Fibroblast of peridontal ligament (primary cell): Measurements from ENCODE around the gene ALOX15B.

Experiments
- DNase-seq: peaks from one replicate; pipeline ENCODE4 v3.0.0-alpha.2; 2010; ENCODE audit errors: extremely low read depth

Gene ALOX15B

DNA sequence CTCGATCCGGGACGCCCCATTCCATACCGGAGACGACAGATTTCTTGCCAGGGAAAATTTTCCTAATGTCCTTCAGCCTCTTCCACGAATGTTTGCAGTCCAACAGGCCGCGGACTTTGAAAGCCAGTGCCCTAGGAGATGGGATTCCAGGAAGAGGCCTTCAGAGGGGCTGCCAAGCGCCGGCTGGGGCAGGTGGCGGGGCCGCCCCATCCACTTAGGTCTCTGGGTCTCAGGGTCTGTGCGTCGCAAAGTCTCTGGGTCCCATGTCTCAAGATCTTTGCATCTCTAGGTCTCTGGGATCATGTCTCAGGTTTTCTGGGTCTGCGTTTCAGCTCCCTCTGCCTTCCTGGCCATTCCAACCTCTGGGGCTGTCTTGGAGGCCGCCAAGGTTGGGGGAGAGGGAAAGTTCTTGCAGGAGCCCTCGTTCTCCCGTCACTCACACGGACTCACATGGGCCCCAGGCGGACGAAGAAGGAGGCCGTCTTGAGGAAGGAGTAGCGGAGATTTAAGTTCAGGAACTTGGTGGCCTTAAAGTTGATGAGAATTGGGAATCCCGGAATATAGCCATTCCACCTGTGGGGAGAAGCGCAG is 41.4 kb downstream of the ALOX15B start:
- no peak for DNase-seq

DNA sequence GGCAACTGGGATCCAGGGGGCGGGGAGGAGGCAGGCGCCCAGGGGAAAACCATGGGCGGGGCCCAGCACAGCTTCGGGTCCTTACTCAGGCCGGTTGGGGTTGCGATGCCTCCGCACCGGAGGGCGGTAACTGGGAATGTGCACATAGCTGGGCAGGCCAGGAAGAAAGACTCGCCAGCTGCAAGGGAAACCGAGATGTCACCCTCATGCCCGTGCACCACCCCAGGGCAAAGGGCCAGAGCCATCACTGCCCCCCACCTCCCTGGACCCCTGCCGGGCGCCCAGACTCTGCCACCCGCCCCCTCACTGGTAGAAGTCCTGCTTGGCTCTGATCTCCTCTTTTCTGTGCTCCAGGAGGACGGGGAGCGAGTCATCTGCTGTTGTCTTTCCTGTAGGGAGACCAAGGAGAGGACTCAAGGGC is 42.0 kb downstream of the ALOX15B start:
- no peak for DNase-seq

DNA sequence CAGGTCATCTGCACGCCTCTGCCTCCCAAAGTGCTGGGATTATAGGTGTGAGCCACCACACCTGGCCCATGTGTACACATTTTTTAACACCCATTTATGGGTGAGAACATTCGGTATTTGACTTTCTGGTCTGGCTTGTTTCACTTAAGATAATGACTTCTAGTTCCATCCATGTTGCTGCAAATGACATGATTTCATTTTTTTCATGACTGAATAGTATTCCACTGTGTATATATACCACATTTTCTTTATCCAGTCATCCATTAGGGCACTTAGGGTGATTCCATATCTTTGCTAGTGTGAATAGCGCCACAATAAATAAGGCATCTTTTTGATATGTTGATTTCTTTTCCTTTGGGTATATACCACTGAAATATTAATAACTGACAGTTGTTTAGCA is 43.0 kb downstream of the ALOX15B start:
- no peak for DNase-seq

DNA sequence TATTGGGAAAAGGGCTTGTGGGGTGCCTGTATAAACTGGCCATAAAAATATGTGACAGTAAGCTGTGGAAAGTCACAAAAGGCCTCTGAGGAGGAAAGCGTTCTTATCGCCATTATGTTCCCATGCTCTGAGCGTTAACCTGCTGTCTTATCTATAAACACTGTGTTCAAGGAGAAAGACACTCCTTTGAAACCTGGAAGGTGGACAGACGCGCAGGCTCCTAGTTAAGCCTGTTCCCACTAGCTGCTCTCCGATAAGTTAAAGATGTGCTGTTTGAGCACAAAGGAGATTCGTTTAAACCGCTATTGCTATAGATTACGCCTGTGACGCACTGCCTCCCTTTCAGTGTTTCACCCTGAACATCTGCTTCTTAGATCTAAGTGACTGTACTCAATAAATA is 43.4 kb downstream of the ALOX15B start:
- DNase-seq: no peak

DNA sequence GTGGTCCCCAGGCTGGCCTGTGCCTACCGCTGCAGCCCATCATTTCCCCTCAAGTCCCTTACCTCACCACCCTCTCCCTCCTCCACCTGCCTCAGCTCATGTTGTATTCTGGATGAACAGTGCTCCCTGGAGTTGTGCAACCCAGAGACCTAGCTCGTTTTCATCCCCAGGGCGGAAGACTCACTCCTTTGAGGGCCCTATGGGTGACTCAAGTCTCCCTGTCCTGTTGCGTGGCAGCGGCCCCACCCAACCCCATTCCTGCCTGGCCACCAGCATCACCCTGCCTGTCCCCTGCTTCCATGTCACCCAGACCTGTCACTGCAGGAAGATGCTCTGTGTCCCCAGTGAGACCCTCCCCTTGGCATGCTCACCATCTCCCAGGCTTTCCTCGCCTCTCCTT is 45.4 kb downstream of the ALOX15B start:
- DNase-seq: no peak

DNA sequence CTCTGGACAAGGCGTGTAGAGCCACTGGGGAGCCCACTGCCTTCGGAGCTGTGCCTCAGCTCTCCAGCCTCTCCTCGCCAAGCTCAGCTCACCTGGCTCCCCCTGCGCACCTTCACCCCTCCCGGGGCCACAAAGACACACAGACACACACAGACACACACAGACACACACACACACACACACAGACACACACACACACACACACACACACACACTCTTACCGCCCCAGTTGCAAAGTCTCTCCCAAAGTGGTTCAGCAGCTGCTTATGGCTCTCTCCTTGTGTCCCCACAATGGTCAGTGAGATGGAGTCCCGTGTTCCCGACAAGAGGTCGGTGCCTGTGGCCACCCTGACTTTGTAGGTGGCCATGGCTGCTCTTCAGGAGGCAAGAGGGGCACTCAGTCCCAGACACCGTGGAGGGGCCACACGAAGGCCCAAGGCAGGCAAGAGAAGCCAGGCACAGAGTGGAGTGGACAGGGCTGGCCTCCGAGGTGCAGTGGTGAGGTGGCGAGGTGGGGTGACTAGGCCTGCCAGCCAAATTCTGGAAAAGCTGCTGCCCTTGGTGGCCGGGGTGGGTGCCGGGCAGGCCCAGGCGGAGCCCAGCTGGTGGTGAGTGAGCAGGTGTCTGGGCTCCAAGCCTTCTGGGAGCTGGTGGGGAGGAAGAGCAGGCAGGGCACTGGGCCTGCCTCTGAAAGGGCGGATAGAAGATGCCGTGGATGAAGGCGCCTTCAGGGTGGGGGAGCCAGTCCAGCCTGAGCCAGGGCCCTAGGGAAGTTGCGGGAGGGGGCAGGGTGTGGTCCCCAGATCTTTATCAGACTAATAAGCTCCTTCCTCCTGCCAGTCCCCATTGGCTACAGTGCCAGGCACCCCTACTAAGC is 48.5 kb downstream of the ALOX15B start, which contains the start of gene ALOX12B:
Gene ALOX12B, minus strand, starts transcription at position 642 of the 877 bp plus-strand sequence. Its CDS starts 274 bp downstream, at position 368.
- no peak for DNase-seq

DNA sequence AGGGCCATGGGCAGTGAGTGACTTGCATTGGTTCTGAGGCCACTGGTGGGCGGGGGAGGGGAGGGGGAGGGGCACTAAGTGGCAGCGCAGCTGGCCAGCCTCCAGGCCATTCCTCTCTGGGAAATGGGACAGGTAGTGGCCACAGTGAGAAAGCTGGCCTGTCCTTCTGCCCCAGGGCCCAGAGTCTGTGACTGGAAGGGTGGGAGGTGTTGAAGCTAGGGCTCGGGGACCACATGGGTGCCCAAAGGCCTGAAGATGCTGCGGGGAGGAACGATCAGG is 49.0 kb downstream of the ALOX15B start:
- DNase-seq: no peak

DNA sequence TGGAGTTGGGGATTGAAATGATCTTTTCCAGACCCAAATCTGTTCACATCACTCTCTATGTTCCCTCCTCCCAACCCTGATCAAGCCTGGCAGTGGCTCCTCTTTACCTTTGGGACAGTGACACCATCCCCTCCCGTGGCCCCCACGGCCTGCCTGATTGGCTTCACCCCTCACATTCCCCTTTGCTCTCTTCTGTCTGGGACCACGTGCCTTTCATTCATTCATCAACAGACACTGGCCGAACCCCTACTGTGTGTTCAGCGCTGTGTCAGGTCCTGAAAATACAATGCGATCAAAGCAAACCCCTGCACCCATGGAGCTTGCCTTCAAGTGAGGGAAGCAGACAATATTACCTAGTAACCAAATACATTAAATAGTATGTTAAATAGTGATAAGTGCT is 50.9 kb downstream of the ALOX15B start:
- DNase-seq: no peak

DNA sequence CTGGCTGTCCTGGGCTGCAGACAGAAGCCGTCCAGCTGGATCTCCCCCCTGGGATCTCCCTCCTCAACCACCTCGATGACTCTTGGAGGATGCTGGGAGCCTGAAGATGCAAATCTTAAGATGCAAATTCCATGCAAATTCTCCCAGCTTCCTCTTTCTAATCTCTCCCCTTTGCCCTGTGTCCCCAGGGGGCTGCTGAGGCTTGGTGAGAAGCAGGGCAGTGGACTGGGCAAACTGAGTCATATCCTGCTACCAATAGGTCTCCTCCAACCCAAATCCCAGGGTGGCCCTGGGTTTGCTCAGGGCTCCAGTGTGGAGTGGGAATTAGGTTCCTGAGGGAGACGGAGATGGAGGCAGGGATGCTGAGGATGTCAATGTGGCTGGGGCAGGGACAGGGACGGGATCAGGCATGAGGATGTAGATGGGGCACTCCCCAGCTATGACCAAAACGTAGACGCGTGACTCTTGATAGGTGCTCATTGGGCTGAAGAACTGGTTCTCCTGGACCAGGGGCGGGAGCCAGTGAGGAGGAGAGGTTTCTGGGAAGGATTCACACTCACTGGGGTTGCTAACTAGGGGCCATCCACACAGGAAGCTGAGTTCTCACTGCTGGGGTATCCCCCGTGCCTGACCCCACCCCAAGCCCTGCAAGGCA is 52.3 kb downstream of the ALOX15B start:
- DNase-seq: no peak

DNA sequence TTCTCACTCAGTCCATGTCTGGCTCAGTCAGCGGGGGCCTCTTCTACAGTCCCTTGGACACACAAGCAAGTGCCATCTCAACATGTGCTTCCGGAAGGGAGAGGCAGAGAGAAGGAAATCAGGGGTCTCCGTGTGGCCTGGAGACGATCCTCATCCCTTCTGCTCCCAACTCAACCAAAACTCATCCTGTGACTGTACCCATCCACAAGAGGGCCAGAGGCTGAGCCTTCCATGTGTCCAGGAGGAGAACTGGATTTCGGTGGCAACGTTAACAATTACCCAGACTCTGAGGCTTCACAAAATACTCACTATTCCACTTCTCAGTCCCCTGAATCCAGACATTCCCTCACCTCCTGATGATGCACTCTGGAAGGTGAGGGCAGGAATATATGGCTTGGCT is 56.5 kb downstream of the ALOX15B start:
- DNase-seq: no peak

DNA sequence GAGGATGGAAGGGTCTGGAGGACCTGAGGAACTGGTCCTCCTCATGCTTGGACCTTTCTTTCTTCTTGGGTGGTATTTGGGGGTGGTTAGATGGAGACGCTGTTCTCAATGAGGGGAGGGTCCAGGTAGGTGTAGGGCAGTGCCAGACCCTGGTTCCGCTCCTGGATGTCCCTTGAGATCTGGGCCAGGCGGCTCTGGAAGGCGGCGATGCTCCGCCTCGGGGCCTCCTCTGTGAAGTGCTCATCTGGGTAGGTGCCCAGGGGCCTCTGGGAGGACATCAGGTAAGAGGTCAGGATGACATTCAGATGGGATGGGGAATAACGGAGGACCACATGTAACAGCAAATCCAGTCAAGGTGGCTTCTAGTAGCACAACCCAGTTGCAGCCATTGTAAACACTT is 57.7 kb downstream of the ALOX15B start:
- DNase-seq: no peak
